ENCODE results near the gene MTSS2.

- no peak for TF ChIP-seq CTCF (conservative IDR thresholded peaks at IDR 0.05; ENCODE audit: low read depth, low read length)
- TF ChIP-seq EZH2 (IDR thresholded peaks at IDR 0.05; ENCODE audit: low read length, unreplicated experiment): no peak
Measured at GRCh38 chr16:70720425-70721201, 34.8 kb upstream of the MTSS2 start.
